IPS-18c (cell line): ENCODE measurements around the gene NTN5.
A peak's percentile ranks its signal among the peaks of the same experiment; 100 is the strongest.
"Not testable (repeated sequence)": the region's sequence is repeated elsewhere in the genome, so short reads cannot be mapped to it uniquely, and the experiment has no call there.

Experiments
- H3K4me3 ChIP-seq: 2 replicates; pipeline ENCODE4 v1.7.0; 2013; ENCODE audit warnings: low read depth, mild to moderate bottlenecking, low read length, moderate library complexity; ENCODE audit not compliant: insufficient read depth
- H3K9me3 ChIP-seq: one replicate; pipeline ENCODE4 v1.6.1; 2013; ENCODE audit warnings: mild to moderate bottlenecking, low read length, moderate library complexity; ENCODE audit not compliant: control insufficient read depth, insufficient read depth

Gene NTN5

GRCh38 chr19:48672994-48673393, at the start of gene NTN5:
NTN5 (minus strand) TSS chr19:48673017; CDS start chr19:48670986, 2,031 bp downstream.
- Histone ChIP-seq H3K4me3 (peak within 1 kb of the TSS; percentile 4; the same call in 1 of the 2 replicates), H3K9me3 (no peaks in the 10 kb centered on the region)

- Histone ChIP-seq H3K4me3 (no peak overlapping the region), H3K9me3 (peaks cover 2% of the 10 kb centered on the region)
These were observed 49.4 kb upstream of the NTN5 start for GRCh38 chr19:48722196-48722708.

GRCh38 chr19:48720613-48721296, 47.9 kb upstream of the NTN5 start:
- H3K4me3 ChIP-seq = peak overlapping the region; percentile 71

GRCh38 chr19:48720251-48720612, 47.4 kb upstream of the NTN5 start:
- Histone ChIP-seq H3K4me3 (peak overlapping the region; percentile 26), H3K9me3 (peaks cover 2% of the 10 kb centered on the region)

More at GRCh38 chr19:48720613-48721296, 47.9 kb upstream of the NTN5 start:
- H3K9me3 ChIP-seq = peaks cover 2% of the 10 kb centered on the region

GRCh38 chr19:48719263-48720171, 46.7 kb upstream of the NTN5 start, which contains the start of gene MAMSTR:
MAMSTR (minus strand) TSS chr19:48719725; CDS start chr19:48719031, 694 bp downstream.
- H3K4me3 ChIP-seq = peak within 1 kb of the TSS; percentile 26

GRCh38 chr19:48718711-48719231, 46.0 kb upstream of the NTN5 start:
- no peak overlapping the region for H3K4me3 ChIP-seq
- H3K9me3 ChIP-seq = peaks cover 2% of the 10 kb centered on the region

More at GRCh38 chr19:48719263-48720171, 46.7 kb upstream of the NTN5 start, which contains the start of gene MAMSTR:
- peaks cover 2% of the 10 kb centered on the region for H3K9me3 ChIP-seq

- H3K4me3 ChIP-seq, H3K9me3 ChIP-seq: not testable (repeated sequence)
These were observed 45.3 kb upstream of the NTN5 start for GRCh38 chr19:48718106-48718505.

GRCh38 chr19:48716562-48717291, 43.9 kb upstream of the NTN5 start:
- peaks cover 2% of the 10 kb centered on the region for H3K9me3 ChIP-seq
- peak overlapping the region; percentile 28; the same call in 1 of the 2 replicates for H3K4me3 ChIP-seq

- no peak overlapping the region for H3K4me3 ChIP-seq
- H3K9me3 ChIP-seq = peaks cover 2% of the 10 kb centered on the region
These were observed 42.9 kb upstream of the NTN5 start for GRCh38 chr19:48715681-48716171.

DNA sequence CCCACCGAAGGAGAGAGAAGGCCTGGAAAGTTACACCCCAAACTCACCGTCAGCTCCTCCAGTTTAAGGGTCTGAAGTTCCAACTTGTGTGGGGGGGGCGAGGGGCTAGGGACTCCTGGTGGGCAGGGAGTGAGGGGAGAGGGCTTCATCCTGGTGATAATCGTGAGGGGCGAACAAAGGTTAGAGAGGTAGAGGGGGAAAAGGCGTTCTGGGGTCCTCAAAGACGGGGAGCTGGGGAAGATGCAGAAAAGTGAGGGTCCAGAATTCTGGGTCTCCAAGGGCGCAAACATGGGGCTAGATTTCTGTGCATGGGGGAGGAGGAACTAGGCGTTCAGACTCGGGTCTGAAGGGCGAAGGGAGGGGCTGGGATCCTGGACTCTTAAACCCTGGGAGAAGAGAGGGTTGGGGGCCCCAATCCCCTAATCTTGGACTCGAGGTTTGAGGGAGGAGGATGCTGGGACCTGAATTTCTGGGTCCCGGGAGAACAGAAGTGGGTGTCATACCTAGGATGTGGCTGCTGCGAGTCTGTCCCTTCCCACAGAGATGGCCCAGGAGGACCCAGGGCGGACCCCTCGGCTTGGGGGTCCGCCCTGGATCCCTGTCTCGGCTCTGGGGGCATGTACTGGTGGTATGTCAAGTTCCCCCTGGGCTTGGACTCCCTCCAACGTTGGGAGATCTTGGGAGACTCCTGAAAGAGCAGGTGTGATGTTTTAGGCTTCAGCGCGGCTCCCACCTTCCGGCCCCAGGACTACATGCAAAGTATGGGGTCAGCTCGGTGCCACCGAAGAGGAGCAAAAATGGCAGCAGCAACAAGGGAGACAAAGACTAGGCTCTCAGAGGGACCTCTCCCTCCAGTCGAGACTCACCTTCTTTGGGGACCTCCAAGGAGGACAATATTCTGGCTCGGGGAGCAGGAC, 42.2 kb upstream of the NTN5 start:
- H3K4me3 ChIP-seq = peak overlapping the region; percentile 95

DNA sequence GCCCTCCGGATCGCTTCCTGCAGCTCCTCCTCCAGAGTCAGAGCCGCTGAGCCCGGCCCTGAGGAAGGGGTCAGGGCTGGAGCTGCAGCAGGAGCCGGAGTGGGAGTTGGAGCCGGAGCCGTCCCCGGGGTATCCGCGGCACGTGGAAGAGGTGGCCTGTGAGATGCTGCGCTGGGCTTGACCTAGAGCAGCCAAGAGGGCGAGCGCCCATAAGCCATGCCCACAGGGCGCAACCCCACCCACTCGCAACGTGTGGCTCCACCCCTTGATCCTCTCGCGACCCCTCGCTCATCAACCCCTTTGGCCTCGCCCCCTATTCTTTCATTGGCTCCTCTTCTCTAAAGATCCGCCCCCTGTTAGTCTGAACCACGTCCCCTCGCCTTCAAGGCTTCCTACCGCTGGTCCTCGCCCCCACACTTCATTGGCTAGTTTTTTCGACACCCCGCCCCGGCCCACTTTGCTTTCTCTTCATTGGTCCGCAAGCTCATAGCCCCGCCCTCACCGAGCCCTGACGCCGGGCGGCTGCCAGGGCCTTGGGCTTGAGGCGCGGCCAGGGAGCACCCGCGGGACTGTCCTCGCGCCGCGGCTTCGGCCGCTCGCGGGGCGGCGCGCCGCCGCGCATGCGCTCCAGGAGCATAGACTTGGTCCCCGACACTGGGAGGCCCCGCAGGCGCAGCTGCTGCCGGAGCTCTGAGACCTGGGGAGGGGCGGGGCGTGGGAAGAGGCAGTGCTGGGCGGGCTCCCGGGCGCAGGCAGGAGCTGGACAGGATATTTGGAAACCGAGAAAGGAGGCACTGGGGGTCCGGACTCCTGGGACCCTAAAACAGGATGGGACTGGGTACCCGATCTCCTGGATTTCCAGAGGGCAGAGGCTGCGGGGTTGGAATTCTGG, 41.3 kb upstream of the NTN5 start:
- Histone ChIP-seq H3K4me3 (peak overlapping the region; percentile 95), H3K9me3 (peaks cover 2% of the 10 kb centered on the region)

More for the DNA sequence above, 42.2 kb upstream of the NTN5 start:
- H3K9me3 ChIP-seq = peaks cover 2% of the 10 kb centered on the region

GRCh38 chr19:48713041-48713863, 40.4 kb upstream of the NTN5 start:
- Histone ChIP-seq H3K9me3 (no peaks in the 10 kb centered on the region), H3K4me3 (peak overlapping the region; percentile 95)

DNA sequence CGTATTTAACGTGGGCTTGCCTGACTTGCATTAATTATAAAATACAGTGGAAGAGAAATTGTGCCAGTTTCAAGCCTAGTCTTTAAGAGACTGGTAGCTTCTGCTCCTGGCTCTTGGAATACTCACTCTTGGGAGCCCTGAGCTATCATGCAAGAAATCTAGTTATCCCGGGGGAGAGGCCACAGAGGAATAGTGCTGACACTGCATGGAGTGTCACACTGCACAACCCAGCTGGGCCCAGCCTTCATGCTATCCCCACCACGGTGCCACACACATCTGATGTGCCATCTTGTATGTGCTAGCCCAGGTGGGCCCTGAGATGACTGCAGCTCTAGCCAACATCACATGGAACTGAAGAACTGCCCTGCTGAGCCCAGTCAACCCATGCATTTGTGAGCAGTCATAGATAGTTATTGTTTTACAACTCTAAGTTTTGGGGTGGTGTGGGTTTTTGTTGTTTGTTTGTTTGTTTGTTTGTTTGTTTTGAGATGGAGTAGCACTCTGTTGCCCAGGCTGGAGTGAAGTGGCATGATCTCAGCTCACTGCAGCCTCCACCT, 38.4 kb upstream of the NTN5 start:
- Histone ChIP-seq H3K4me3 (no peak overlapping the region), H3K9me3 (no peaks in the 10 kb centered on the region)

- Histone ChIP-seq H3K4me3 (no peak overlapping the region), H3K9me3 (no peaks in the 10 kb centered on the region)
These were observed 35.7 kb upstream of the NTN5 start for GRCh38 chr19:48708471-48708870.
